SK-N-SH treated with all-trans-retinoic acid at 6 μM for 48 hours (cell line): ENCODE measurements around the gene PHF8.

Experiments
- ATAC-seq: fragments of 200-7000 bp; cut with Tn5 transposase; 3 replicates; pipeline ENCODE4 v1.9.1; 2020; ENCODE audit warnings: mild to moderate bottlenecking, moderate library complexity
- ARNTL ChIP-seq: fragments of 450-650 bp; formaldehyde crosslinking; IDR thresholded peaks from 2 replicates; pipeline ENCODE4 v1.5.0; 2020; ENCODE audit warnings: low read depth, mild to moderate bottlenecking, moderate library complexity, borderline replicate concordance
- BACH2 ChIP-seq: fragments of 250-450 bp; sonication (Bioruptor Pico); IDR thresholded peaks from 2 replicates; pipeline ENCODE4 v1.9.0; 2021; ENCODE audit warnings: mild to moderate bottlenecking, borderline replicate concordance
- CREB5 ChIP-seq: fragments of 250-450 bp; sonication (Bioruptor Pico); IDR thresholded peaks from 2 replicates; pipeline ENCODE4 v1.5.1; 2020; ENCODE audit warnings: low read depth, mild to moderate bottlenecking, moderate library complexity
- CSDC2 ChIP-seq: fragments of 250-450 bp; sonication (Bioruptor Pico); IDR thresholded peaks from 2 replicates; pipeline ENCODE4 v1.5.0; 2020; ENCODE audit warnings: mild to moderate bottlenecking, moderate library complexity
- CSRNP3 ChIP-seq: fragments of 250-450 bp; sonication (Bioruptor Pico); IDR thresholded peaks from 2 replicates; pipeline ENCODE4 v1.5.1; 2021; ENCODE audit warnings: mild to moderate bottlenecking, moderate library complexity
- ESRRG ChIP-seq: fragments of 250-450 bp; sonication (Bioruptor Pico); IDR thresholded peaks from 2 replicates; pipeline ENCODE4 v1.6.1; 2021; ENCODE audit warnings: mild to moderate bottlenecking
- GLIS3 ChIP-seq: fragments of 250-450 bp; sonication (Bioruptor Pico); IDR thresholded peaks from 2 replicates; pipeline ENCODE4 v1.5.0; 2020; ENCODE audit warnings: mild to moderate bottlenecking, moderate library complexity
- ISL1 ChIP-seq: fragments of 250-450 bp; sonication (Bioruptor Pico); IDR thresholded peaks from 2 replicates; pipeline ENCODE4 v2.1.2; 2022; ENCODE audit warnings: mild to moderate bottlenecking, moderate library complexity
- OSR1 ChIP-seq: fragments of 250-450 bp; sonication (Bioruptor Pico); IDR thresholded peaks from 2 replicates; pipeline ENCODE4 v1.8.0; 2022; ENCODE audit warnings: moderate library complexity, mild to moderate bottlenecking, inconsistent platforms
- PATZ1 ChIP-seq: fragments of 250-450 bp; sonication (Bioruptor Pico); IDR thresholded peaks from 2 replicates; pipeline ENCODE4 v1.8.0; 2020; ENCODE audit warnings: mild to moderate bottlenecking, moderate library complexity, borderline replicate concordance
- POU6F1 ChIP-seq: fragments of 250-450 bp; sonication (Bioruptor Pico); IDR thresholded peaks from 2 replicates; pipeline ENCODE4 v1.8.0; 2021; ENCODE audit warnings: low read depth, mild to moderate bottlenecking, moderate library complexity, borderline replicate concordance
- PPARA ChIP-seq: fragments of 250-450 bp; sonication (Bioruptor Pico); IDR thresholded peaks from 2 replicates; pipeline ENCODE4 v1.5.0; 2020; ENCODE audit warnings: mild to moderate bottlenecking, borderline replicate concordance
- RARB ChIP-seq: fragments of 250-450 bp; sonication (Bioruptor Pico); IDR thresholded peaks from 2 replicates; pipeline ENCODE4 v1.8.0; 2021; ENCODE audit warnings: mild to moderate bottlenecking, moderate library complexity
- SNAI2 ChIP-seq: fragments of 250-450 bp; sonication (Bioruptor Pico); IDR thresholded peaks from 2 replicates; pipeline ENCODE4 v1.5.0; 2020; ENCODE audit warnings: mild to moderate bottlenecking, moderate library complexity
- TCF4 ChIP-seq: fragments of 250-450 bp; sonication (Bioruptor Pico); IDR thresholded peaks from 2 replicates; pipeline ENCODE4 v1.8.0; 2021; ENCODE audit warnings: mild to moderate bottlenecking, moderate library complexity, borderline replicate concordance
- TOX ChIP-seq: fragments of 250-450 bp; sonication (Bioruptor Pico); IDR thresholded peaks from 2 replicates; pipeline ENCODE4 v1.8.0; 2021; ENCODE audit warnings: mild to moderate bottlenecking, moderate library complexity, borderline replicate concordance
- TSHZ2 ChIP-seq: fragments of 250-450 bp; sonication (Bioruptor Pico); IDR thresholded peaks from 2 replicates; pipeline ENCODE4 v1.5.0; 2020; ENCODE audit warnings: mild to moderate bottlenecking, moderate library complexity
- ZC3H10 ChIP-seq: fragments of 250-450 bp; sonication (Bioruptor Pico); IDR thresholded peaks from 2 replicates; pipeline ENCODE4 v1.5.1; 2021; ENCODE audit warnings: mild to moderate bottlenecking, moderate library complexity
- ZFP3 ChIP-seq: fragments of 250-450 bp; sonication (Bioruptor Pico); IDR thresholded peaks from 2 replicates; pipeline ENCODE4 v1.5.0; 2020; ENCODE audit warnings: mild to moderate bottlenecking, moderate library complexity
- ZFP30 ChIP-seq: fragments of 450-650 bp; formaldehyde crosslinking; IDR thresholded peaks from 2 replicates; pipeline ENCODE4 v1.5.0; 2022; ENCODE audit warnings: mild to moderate bottlenecking, moderate library complexity
- ZNF565 ChIP-seq: fragments of 450-650 bp; formaldehyde crosslinking; conservative IDR thresholded peaks from 2 replicates; pipeline ENCODE4 v1.5.0; 2020; ENCODE audit warnings: low read depth, mild to moderate bottlenecking, moderate library complexity
- ZNF8 ChIP-seq: fragments of 450-650 bp; formaldehyde crosslinking; IDR thresholded peaks from 2 replicates; pipeline ENCODE4 v1.5.0; 2020; ENCODE audit warnings: mild to moderate bottlenecking, moderate library complexity

Gene PHF8

GRCh38 chrX:54024350-54024749, 19.9 kb downstream of the PHF8 start:
- TF ChIP-seq ZC3H10 (no peak), ZFP3 (CRISPR knock-in tag) (no peak), RARB (CRISPR knock-in tag) (no peak), BACH2 (CRISPR knock-in tag) (no peak), TCF4 (CRISPR knock-in tag) (no peak)
- ATAC-seq = no peak

GRCh38 chrX:54012830-54013500, 31.3 kb downstream of the PHF8 start:
- TF ChIP-seq ZC3H10 = no peak
- TF ChIP-seq, all 23 proteins: peak for 0
- ATAC-seq = no peak

- ATAC-seq = no peak
- TF ChIP-seq ZNF8 (CRISPR knock-in tag) (0 out of 2 replicates have a peak, but pooled peaks have one; percentile 34), GLIS3 (no peak)
Observed at GRCh38 chrX:54007682-54008081, 36.6 kb downstream of the PHF8 start.

GRCh38 chrX:53997724-53998123, 46.5 kb downstream of the PHF8 start:
- no peak for TF ChIP-seq CSRNP3 (CRISPR knock-in tag)
- no peak for TF ChIP-seq ZC3H10
- TF ChIP-seq OSR1 (CRISPR knock-in tag) = no peak
- no peak for TF ChIP-seq ZFP3 (CRISPR knock-in tag)
- no peak for TF ChIP-seq ISL1 (CRISPR knock-in tag)
- no peak for TF ChIP-seq BACH2 (CRISPR knock-in tag)
- TF ChIP-seq ESRRG (CRISPR knock-in tag) = no peak
- TF ChIP-seq TSHZ2 (CRISPR knock-in tag) = no peak
- TF ChIP-seq CSDC2 = no peak
- no peak for TF ChIP-seq POU6F1 (CRISPR knock-in tag)
- no peak for TF ChIP-seq ZNF8 (CRISPR knock-in tag)
- TF ChIP-seq SNAI2 (CRISPR knock-in tag) = no peak
- TF ChIP-seq TCF4 (CRISPR knock-in tag) = no peak
- no peak for TF ChIP-seq ZFP30 (CRISPR knock-in tag)
- TF ChIP-seq TOX = no peak
- no peak for TF ChIP-seq RARB (CRISPR knock-in tag)
- TF ChIP-seq ARNTL (CRISPR knock-in tag) = no peak
- TF ChIP-seq ZNF565 (CRISPR knock-in tag) = no peak
- no peak for TF ChIP-seq PPARA (CRISPR knock-in tag)
- ATAC-seq = no peak

GRCh38 chrX:53992589-53992988, 51.7 kb downstream of the PHF8 start:
- no peak for ATAC-seq
- TF ChIP-seq ZNF565 (CRISPR knock-in tag) (no peak), RARB (CRISPR knock-in tag) (no peak), PPARA (CRISPR knock-in tag) (no peak), CSDC2 (no peak), ISL1 (CRISPR knock-in tag) (no peak), TSHZ2 (CRISPR knock-in tag) (no peak), CREB5 (CRISPR knock-in tag) (no peak), PATZ1 (CRISPR knock-in tag) (no peak), SNAI2 (CRISPR knock-in tag) (no peak)
